HepG2 (cell line): ENCODE data around the gene FBXW5.

Experiments
- AGO1 ChIP-seq: fragments of 200-400 bp; formaldehyde crosslinking; IDR thresholded peaks from 2 replicates; pipeline ENCODE4 v1.6.1; 2017; ENCODE audit warnings: mild to moderate bottlenecking, low read depth, low read length, moderate library complexity; ENCODE audit not compliant: poor library complexity, severe bottlenecking
- EZH2 ChIP-seq: conservative IDR thresholded peaks from 2 replicates; pipeline ENCODE4 v1.6.1; 2012; ENCODE audit warnings: mild to moderate bottlenecking, low read depth, low read length, moderate library complexity
- FOXP1 ChIP-seq, 2 experiments: fragments of 450-650 bp in 1 of 2; IDR thresholded peaks; 2 replicates each; pipeline ENCODE4 v1.6.1; 2017 to 2018; ENCODE audit warnings: antibody characterized with exemption in 1 of 2
- HNRNPH1 ChIP-seq: fragments of 200-400 bp; formaldehyde crosslinking; optimal IDR thresholded peaks from 2 replicates; pipeline ENCODE3; 2017; ENCODE audit warnings: mild to moderate bottlenecking, low read depth, low read length
- RAD51 ChIP-seq: fragments of 450-650 bp; IDR thresholded peaks from 2 replicates; pipeline ENCODE4 v1.6.1; 2016; ENCODE audit warnings: borderline replicate concordance
- RNF2 ChIP-seq: fragments of 450-650 bp; conservative IDR thresholded peaks from 2 replicates; pipeline ENCODE4 v1.6.1; 2016; ENCODE audit warnings: low read depth
- ZNF207 ChIP-seq: fragments of 450-650 bp; IDR thresholded peaks from 2 replicates; pipeline ENCODE4 v1.6.1; 2016; ENCODE audit warnings: antibody characterized with exemption, borderline replicate concordance
- TF ChIP-seq, protein P1 (sequence below): sonication (generic); formaldehyde crosslinking; IDR thresholded peaks from 2 replicates; pipeline ENCODE4 v1.8.1; 2022; ENCODE audit warnings: mild to moderate bottlenecking, missing genetic modification reagents
- TF ChIP-seq, protein P2 (sequence below): sonication (generic); formaldehyde crosslinking; IDR thresholded peaks from 2 replicates; pipeline ENCODE4 v1.5.0; 2020; ENCODE audit warnings: mild to moderate bottlenecking, missing genetic modification reagents, moderate library complexity
- TF ChIP-seq, protein P3 (sequence below): IDR thresholded peaks from 2 replicates; pipeline ENCODE4 v1.6.1; 2012; ENCODE audit warnings: inconsistent platforms
- TF ChIP-seq, protein P4 (sequence below), 2 experiments: IDR thresholded peaks; 2 replicates each; pipeline ENCODE4 v1.6.1; 2011 to 2012; ENCODE audit warnings: low read length in 2 of 2, borderline replicate concordance in 1 of 2, low read depth in 1 of 2, mild to moderate bottlenecking in 1 of 2, moderate library complexity in 1 of 2
- TF ChIP-seq, protein P5 (sequence below): sonication (generic); formaldehyde crosslinking; IDR thresholded peaks from 2 replicates; pipeline ENCODE4 v1.4.0; 2020; ENCODE audit warnings: missing genetic modification reagents; ENCODE audit errors: not compliant biosample characterization

DNA sequence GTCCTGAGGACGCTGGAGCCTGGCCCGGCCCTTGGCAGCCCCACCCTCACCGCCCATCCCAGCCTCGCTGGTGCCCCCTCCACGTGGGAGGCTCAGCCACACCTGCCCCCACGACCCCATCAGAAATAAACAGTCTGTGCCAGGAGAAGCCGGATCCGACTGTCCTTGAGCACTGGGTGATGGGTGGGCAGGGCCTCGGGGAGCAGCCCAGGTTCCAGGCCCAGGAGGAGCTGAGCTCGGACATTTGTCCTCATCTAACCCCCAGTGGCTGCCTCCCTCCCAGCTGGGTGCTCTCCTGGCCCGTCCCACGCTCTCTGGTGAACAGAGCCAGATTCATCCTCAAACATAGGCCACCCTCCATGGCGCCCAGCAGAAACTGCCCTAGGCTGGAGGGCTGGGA, 28.2 kb upstream of the FBXW5 start:
- no peak for TF ChIP-seq EZH2
- TF ChIP-seq, protein P1, sequence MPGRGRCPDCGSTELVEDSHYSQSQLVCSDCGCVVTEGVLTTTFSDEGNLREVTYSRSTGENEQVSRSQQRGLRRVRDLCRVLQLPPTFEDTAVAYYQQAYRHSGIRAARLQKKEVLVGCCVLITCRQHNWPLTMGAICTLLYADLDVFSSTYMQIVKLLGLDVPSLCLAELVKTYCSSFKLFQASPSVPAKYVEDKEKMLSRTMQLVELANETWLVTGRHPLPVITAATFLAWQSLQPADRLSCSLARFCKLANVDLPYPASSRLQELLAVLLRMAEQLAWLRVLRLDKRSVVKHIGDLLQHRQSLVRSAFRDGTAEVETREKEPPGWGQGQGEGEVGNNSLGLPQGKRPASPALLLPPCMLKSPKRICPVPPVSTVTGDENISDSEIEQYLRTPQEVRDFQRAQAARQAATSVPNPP (CRISPR knock-in tag): no peak
- no peak for TF ChIP-seq AGO1
- TF ChIP-seq, protein P2, sequence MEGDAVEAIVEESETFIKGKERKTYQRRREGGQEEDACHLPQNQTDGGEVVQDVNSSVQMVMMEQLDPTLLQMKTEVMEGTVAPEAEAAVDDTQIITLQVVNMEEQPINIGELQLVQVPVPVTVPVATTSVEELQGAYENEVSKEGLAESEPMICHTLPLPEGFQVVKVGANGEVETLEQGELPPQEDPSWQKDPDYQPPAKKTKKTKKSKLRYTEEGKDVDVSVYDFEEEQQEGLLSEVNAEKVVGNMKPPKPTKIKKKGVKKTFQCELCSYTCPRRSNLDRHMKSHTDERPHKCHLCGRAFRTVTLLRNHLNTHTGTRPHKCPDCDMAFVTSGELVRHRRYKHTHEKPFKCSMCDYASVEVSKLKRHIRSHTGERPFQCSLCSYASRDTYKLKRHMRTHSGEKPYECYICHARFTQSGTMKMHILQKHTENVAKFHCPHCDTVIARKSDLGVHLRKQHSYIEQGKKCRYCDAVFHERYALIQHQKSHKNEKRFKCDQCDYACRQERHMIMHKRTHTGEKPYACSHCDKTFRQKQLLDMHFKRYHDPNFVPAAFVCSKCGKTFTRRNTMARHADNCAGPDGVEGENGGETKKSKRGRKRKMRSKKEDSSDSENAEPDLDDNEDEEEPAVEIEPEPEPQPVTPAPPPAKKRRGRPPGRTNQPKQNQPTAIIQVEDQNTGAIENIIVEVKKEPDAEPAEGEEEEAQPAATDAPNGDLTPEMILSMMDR (CRISPR knock-in tag): no peak
- no peak for TF ChIP-seq HNRNPH1
- no peak for TF ChIP-seq RAD51
- TF ChIP-seq, protein P3, sequence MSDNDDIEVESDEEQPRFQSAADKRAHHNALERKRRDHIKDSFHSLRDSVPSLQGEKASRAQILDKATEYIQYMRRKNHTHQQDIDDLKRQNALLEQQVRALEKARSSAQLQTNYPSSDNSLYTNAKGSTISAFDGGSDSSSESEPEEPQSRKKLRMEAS: no peak
- TF ChIP-seq FOXP1 (IDR thresholded peaks at IDR 0.05): no peak
- no peak for TF ChIP-seq FOXP1 (CRISPR knock-in tag; IDR thresholded peaks at IDR 0.05)
- TF ChIP-seq, protein P4, sequence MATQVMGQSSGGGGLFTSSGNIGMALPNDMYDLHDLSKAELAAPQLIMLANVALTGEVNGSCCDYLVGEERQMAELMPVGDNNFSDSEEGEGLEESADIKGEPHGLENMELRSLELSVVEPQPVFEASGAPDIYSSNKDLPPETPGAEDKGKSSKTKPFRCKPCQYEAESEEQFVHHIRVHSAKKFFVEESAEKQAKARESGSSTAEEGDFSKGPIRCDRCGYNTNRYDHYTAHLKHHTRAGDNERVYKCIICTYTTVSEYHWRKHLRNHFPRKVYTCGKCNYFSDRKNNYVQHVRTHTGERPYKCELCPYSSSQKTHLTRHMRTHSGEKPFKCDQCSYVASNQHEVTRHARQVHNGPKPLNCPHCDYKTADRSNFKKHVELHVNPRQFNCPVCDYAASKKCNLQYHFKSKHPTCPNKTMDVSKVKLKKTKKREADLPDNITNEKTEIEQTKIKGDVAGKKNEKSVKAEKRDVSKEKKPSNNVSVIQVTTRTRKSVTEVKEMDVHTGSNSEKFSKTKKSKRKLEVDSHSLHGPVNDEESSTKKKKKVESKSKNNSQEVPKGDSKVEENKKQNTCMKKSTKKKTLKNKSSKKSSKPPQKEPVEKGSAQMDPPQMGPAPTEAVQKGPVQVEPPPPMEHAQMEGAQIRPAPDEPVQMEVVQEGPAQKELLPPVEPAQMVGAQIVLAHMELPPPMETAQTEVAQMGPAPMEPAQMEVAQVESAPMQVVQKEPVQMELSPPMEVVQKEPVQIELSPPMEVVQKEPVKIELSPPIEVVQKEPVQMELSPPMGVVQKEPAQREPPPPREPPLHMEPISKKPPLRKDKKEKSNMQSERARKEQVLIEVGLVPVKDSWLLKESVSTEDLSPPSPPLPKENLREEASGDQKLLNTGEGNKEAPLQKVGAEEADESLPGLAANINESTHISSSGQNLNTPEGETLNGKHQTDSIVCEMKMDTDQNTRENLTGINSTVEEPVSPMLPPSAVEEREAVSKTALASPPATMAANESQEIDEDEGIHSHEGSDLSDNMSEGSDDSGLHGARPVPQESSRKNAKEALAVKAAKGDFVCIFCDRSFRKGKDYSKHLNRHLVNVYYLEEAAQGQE (IDR thresholded peaks at IDR 0.05; ENCODE audit: borderline replicate concordance in 1 of 2, low read depth in 1 of 2, low read length in 2 of 2): no peak
- no peak for TF ChIP-seq ZNF207
- TF ChIP-seq, protein P5, sequence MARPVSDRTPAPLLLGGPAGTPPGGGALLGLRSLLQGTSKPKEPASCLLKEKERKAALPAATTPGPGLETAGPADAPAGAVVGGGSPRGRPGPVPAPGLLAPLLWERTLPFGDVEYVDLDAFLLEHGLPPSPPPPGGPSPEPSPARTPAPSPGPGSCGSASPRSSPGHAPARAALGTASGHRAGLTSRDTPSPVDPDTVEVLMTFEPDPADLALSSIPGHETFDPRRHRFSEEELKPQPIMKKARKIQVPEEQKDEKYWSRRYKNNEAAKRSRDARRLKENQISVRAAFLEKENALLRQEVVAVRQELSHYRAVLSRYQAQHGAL (CRISPR knock-in tag): no peak
- no peak for TF ChIP-seq RNF2
